GM12878 (cell line): ENCODE data around the gene SELENOM. TPM values are rescaled to one million over a fixed set of nuclear protein-coding genes. Genes with fewer than 3 reads are reported as not detected.

Experiments
- ATAC-seq: fragments of 200-7000 bp; cut with Tn5 transposase; 3 replicates; pipeline ENCODE4 v1.9.1; 2020; ENCODE audit warnings: mild to moderate bottlenecking, moderate library complexity
- BruUV-seq: library from RNA; stranded (reverse); fragments of 400-500 nt; replicated peaks from 2 replicates; lab custom pipeline; 2021; lab: Mats Ljungman, UMichigan
- CTCF ChIA-PET: fragments of 300-600 bp; sonication (Branson Sonifier 250); formaldehyde crosslinking; extraction: SDS; loops from one replicate; lab custom pipeline; 2021; ENCODE audit warnings: inconsistent platforms; lab: Yijun Ruan, JAX
- POLR2A ChIA-PET: fragments of 350-600 bp; formaldehyde crosslinking; extraction: SDS; loops from one replicate; lab custom pipeline; 2021; ENCODE audit warnings: inconsistent platforms; lab: Charles Lee
- RAD21 ChIA-PET: fragments of 300-600 bp; sonication (Branson Sonifier 250); formaldehyde crosslinking; loops from one replicate; lab custom pipeline; 2023; ENCODE audit warnings: antibody characterized with exemption; ENCODE audit not compliant: unreplicated experiment; lab: Charles Lee
- SMC1A ChIA-PET: fragments of 300-600 bp; sonication (Branson Sonifier 250); formaldehyde crosslinking; loops from one replicate; lab custom pipeline; 2023; ENCODE audit not compliant: unreplicated experiment, uncharacterized antibody; lab: Charles Lee
- DNase-seq: peaks from one replicate; pipeline ENCODE4 v3.0.0-alpha.2; 2011; ENCODE audit warnings: low read depth, low spot score
- FAIRE-seq: peaks from 3 replicates; lab custom pipeline; 2011; peaks lifted over from hg19 to GRCh38; lab: Jason Lieb, UNC
- H2AFZ ChIP-seq: 2 replicates; pipeline ENCODE4 v1.6.0; 2011; ENCODE audit warnings: low read depth, low read length, control low read depth; ENCODE audit not compliant: control insufficient read depth
- H3K27ac ChIP-seq: 2 replicates; pipeline ENCODE4 v1.5.1; 2011; ENCODE audit warnings: control low read depth; ENCODE audit not compliant: control insufficient read depth, insufficient read depth
- H3K27me3 ChIP-seq, 2 experiments: replicated peaks in 1 of 2; 2 replicates each; pipeline versions ENCODE4 v1.6.0 to v1.6.1; 2011; ENCODE audit warnings: low read length in 1 of 2; ENCODE audit not compliant: control insufficient read depth in 2 of 2, insufficient read depth in 2 of 2
- H3K36me3 ChIP-seq, 2 experiments: 2 replicates each; pipeline ENCODE4 v1.5.1; 2011; ENCODE audit warnings: low read length in 1 of 2; ENCODE audit not compliant: control insufficient read depth in 2 of 2, insufficient read depth in 2 of 2
- H3K4me1 ChIP-seq: 2 replicates; pipeline ENCODE4 v1.6.1; 2011; ENCODE audit warnings: mild to moderate bottlenecking, low read length, moderate library complexity, mixed read lengths; ENCODE audit not compliant: control insufficient read depth, insufficient read depth
- H3K4me2 ChIP-seq: 2 replicates; pipeline ENCODE4 v1.6.0; 2011; ENCODE audit warnings: control low read depth; ENCODE audit not compliant: control insufficient read depth, insufficient read depth
- H3K4me3 ChIP-seq: fragments of 200-600 bp; sonication (generic); 2 replicates; pipeline ENCODE4 v1.5.1; 2016
- H3K79me2 ChIP-seq: 2 replicates; pipeline ENCODE4 v1.6.0; 2011; ENCODE audit warnings: low read length; ENCODE audit not compliant: control insufficient read depth, insufficient read depth
- H3K9ac ChIP-seq: 2 replicates; pipeline ENCODE4 v1.8.0; 2011; ENCODE audit warnings: low read length, control low read depth, mixed read lengths; ENCODE audit not compliant: control insufficient read depth, insufficient read depth
- H3K9me3 ChIP-seq: replicated peaks from 3 replicates; pipeline ENCODE4 v1.5.1; 2011; ENCODE audit warnings: mild to moderate bottlenecking, low read length; ENCODE audit not compliant: control insufficient read depth, insufficient read depth
- H4K20me1 ChIP-seq: 2 replicates; pipeline ENCODE4 v1.6.0; 2011; ENCODE audit not compliant: control insufficient read depth, insufficient read depth
- CEBPB ChIP-seq, 2 experiments: fragments of 150-350 bp in 1 of 2; IDR thresholded peaks; 2 replicates each; pipeline ENCODE4 v1.6.1; 2012 to 2014; ENCODE audit warnings: low read depth in 2 of 2, low read length in 2 of 2, borderline replicate concordance in 1 of 2, inconsistent platforms in 1 of 2
- KLF5 ChIP-seq: fragments of 450-650 bp; IDR thresholded peaks from 2 replicates; pipeline ENCODE4 v1.6.1; 2014; ENCODE audit warnings: mild to moderate bottlenecking; ENCODE audit not compliant: partially characterized antibody
- RFX5 ChIP-seq: IDR thresholded peaks from 2 replicates; pipeline ENCODE4 v1.6.1; 2011; ENCODE audit warnings: low read depth, low read length, improper control_type of control experiment
- SIN3A ChIP-seq: IDR thresholded peaks from 2 replicates; pipeline ENCODE4 v1.6.1; 2012; ENCODE audit warnings: low read depth, low read length, improper control_type of control experiment
- SMARCA5 ChIP-seq: fragments of 450-650 bp; IDR thresholded peaks from 2 replicates; pipeline ENCODE4 v1.6.1; 2017; ENCODE audit warnings: mild to moderate bottlenecking
- WGBS: methylation state at CpG from one replicate; pipeline ENCODE4 v1.1.6; 2016; ENCODE audit warnings: low lambda C conversion rate; ENCODE audit not compliant: insufficient replicate concordance, insufficient coverage; ENCODE audit errors: missing lambda C conversion rate; 5-methylcytosine and 5-hydroxymethylcytosine counted together
- in situ Hi-C: fragments of 300-500 bp; cut with MboI; formaldehyde crosslinking; loops from 9 replicates; pipeline ENCODE4 v1.14.3; 2018; ENCODE audit warnings: mixed read lengths
- intact Hi-C: fragments of 100-400 bp; cut with micrococcal nuclease; formaldehyde crosslinking; loops from one replicate; pipeline ENCODE4 v1.14.2; 2022; ENCODE audit not compliant: unreplicated experiment
- polyA plus RNA-seq, 11 experiments: library from polyadenylated mRNA; depleted of rRNA in 4 of 11; unstranded in 6 of 11; stranded (reverse) in 5 of 11; fragments of >200 nt; fragmentation: Nextera tagmentation in 4 of 11; fragmentation: Illumina TruSeq in 1 of 11; extraction: Ambion mirVana in 4 of 11; extraction: Trizol in 1 of 11; gene quantifications; 1 replicate in 1 of 11; 2 replicates in 10 of 11; pipeline versions ENCODE4 v1.2.1 to v1.2.3, GENCODE V29; 2011 to 2016; ENCODE audit warnings: inconsistent platforms in 2 of 11, missing spikeins in 2 of 11, low read depth in 1 of 11
- total RNA-seq, 4 experiments: library from RNA; depleted of rRNA in 3 of 4; stranded (reverse); fragments of >200 nt in 3 of 4; fragmentation: Illumina TruSeq in 1 of 4; extraction: Trizol in 1 of 4; gene quantifications; 2 replicates each; pipeline versions ENCODE4 v1.2.1 to v1.2.3, GENCODE V29; 2013 to 2021
- TF ChIP-seq, protein P1 (sequence below): fragments of 450-650 bp; IDR thresholded peaks from 2 replicates; pipeline ENCODE4 v1.6.1; 2016; ENCODE audit warnings: mild to moderate bottlenecking, moderate library complexity, borderline replicate concordance

The SELENOM gene
- total and polyA plus RNA-seq, 10 of the 15 experiments (the other 5 are each of a cell fraction or from before 2014, with no cell fraction given) = 0.80 to 8.3 (median 2.0) TPM

GRCh38 chr22:31138126-31138525 lies 30.8 kb upstream of the SELENOM start:
- Histone ChIP-seq H3K27me3 (no peaks in the 10 kb centered on the region; a peak in 2 of 4 replicates), H3K36me3 (no peaks in the 10 kb centered on the region)
- WGBS = 29% methylated on average over 10 of the region's 10 CpGs
- ChIA-PET CTCF (interaction anchor here (1.4 kb wide), 1 partner anchor 30 kb away, joined by 6 read pairs; no protein-coding TSS in a partner anchor), SMC1A (no interaction called here), POLR2A (interaction anchor here (0.6 kb wide), 1 partner anchor 8 kb away, joined by 3 read pairs; no protein-coding TSS in a partner anchor)
- no peak for ATAC-seq
- no peak for TF ChIP-seq SMARCA5
- no peak for TF ChIP-seq SIN3A
- no peak for TF ChIP-seq RFX5
- TF ChIP-seq KLF5 = no peak
- no peak for TF ChIP-seq CEBPB (IDR thresholded peaks at IDR 0.05; ENCODE audit: borderline replicate concordance in 1 of 2, low read depth in 2 of 2, low read length in 2 of 2)
- TF ChIP-seq, protein P1, sequence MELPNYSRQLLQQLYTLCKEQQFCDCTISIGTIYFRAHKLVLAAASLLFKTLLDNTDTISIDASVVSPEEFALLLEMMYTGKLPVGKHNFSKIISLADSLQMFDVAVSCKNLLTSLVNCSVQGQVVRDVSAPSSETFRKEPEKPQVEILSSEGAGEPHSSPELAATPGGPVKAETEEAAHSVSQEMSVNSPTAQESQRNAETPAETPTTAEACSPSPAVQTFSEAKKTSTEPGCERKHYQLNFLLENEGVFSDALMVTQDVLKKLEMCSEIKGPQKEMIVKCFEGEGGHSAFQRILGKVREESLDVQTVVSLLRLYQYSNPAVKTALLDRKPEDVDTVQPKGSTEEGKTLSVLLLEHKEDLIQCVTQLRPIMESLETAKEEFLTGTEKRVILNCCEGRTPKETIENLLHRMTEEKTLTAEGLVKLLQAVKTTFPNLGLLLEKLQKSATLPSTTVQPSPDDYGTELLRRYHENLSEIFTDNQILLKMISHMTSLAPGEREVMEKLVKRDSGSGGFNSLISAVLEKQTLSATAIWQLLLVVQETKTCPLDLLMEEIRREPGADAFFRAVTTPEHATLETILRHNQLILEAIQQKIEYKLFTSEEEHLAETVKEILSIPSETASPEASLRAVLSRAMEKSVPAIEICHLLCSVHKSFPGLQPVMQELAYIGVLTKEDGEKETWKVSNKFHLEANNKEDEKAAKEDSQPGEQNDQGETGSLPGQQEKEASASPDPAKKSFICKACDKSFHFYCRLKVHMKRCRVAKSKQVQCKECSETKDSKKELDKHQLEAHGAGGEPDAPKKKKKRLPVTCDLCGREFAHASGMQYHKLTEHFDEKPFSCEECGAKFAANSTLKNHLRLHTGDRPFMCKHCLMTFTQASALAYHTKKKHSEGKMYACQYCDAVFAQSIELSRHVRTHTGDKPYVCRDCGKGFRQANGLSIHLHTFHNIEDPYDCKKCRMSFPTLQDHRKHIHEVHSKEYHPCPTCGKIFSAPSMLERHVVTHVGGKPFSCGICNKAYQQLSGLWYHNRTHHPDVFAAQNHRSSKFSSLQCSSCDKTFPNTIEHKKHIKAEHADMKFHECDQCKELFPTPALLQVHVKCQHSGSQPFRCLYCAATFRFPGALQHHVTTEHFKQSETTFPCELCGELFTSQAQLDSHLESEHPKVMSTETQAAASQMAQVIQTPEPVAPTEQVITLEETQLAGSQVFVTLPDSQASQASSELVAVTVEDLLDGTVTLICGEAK = no peak
- TF ChIP-seq, all 136 proteins: peak for 0
- RAD21 ChIA-PET = no interaction called here
- Histone ChIP-seq H3K27ac (no peak overlapping the region), H2AFZ (no peak overlapping the region), H3K4me2 (no peak overlapping the region), H3K4me3 (no peak overlapping the region), H3K79me2 (no peaks in the 10 kb centered on the region), H3K9me3 (no peaks in the 10 kb centered on the region), H3K4me1 (no peaks in the 10 kb centered on the region), H4K20me1 (no peaks in the 10 kb centered on the region), H3K9ac (no peak overlapping the region)
- intact Hi-C loops = no loop called here
- no peak for DNase-seq
- FAIRE-seq = no peak
- BruUV-seq = no TSS peak
- in situ Hi-C loops = no loop called here
